PFSK-1 (cell line): Measurements from ENCODE around the gene NUPR1.

Experiments used
- FOXP2 ChIP-seq: optimal IDR thresholded peaks from 2 replicates; pipeline ENCODE3; 2011; ENCODE audit warnings: borderline replicate concordance, control low read depth, inconsistent platforms; ENCODE audit not compliant: insufficient read depth; ENCODE audit errors: extremely low read length, extremely low read depth
- POLR2AphosphoS5 ChIP-seq: IDR thresholded peaks from 2 replicates; pipeline ENCODE4 v1.6.1; 2012; ENCODE audit warnings: low read depth, mild to moderate bottlenecking, control low read depth, low read length, moderate library complexity
- REST ChIP-seq, 2 experiments: IDR thresholded peaks; 2 replicates each; pipeline versions ENCODE4 v1.6.1 to v1.8.0; 2011 to 2012; ENCODE audit warnings: low read depth in 2 of 2, low read length in 2 of 2, control low read depth in 1 of 2, inconsistent platforms in 1 of 2, mild to moderate bottlenecking in 1 of 2, moderate library complexity in 1 of 2; ENCODE audit not compliant: insufficient read depth in 1 of 2
- SIN3A ChIP-seq: IDR thresholded peaks from 2 replicates; pipeline ENCODE4 v1.6.1; 2012; ENCODE audit warnings: mild to moderate bottlenecking, low read length, moderate library complexity, borderline replicate concordance; ENCODE audit not compliant: insufficient read depth
- TAF1 ChIP-seq: IDR thresholded peaks from 2 replicates; pipeline ENCODE4 v1.6.1; 2012; ENCODE audit warnings: low read length, control low read depth, borderline replicate concordance; ENCODE audit not compliant: insufficient read depth

NUPR1 gene

GRCh38 chr16:28492511-28492910, 46.3 kb downstream of the NUPR1 start:
- TF ChIP-seq SIN3A (no peak), REST (IDR thresholded peaks at IDR 0.05; ENCODE audit: insufficient read depth in 1 of 2, low read depth in 2 of 2, low read length in 2 of 2) (no peak), POLR2AphosphoS5 (no peak), TAF1 (no peak), FOXP2 (no peak)

DNA sequence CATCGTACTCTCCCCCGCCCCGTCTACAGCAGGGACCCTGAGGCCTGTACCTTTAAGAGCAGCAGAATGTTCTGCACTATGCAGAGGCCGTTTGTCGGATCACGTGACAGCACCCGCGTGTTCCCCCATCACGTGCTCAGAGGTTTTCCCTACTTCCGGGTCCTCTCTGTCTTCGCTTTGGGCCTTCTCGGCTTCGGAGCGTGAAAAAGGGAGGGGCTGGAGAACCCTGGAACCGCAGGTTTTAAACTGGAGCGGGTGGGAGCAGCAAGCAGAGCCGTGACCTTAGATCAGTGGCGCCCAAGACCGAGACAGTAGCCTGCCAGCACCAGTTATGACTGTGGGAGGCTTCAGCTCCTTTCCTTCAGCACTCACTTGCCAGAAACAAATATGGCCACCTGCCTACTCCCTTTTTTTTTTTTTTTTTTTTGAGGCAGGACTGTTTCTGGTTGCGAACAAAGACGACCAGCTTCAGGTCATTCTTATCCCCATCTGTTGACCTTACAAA, 46.8 kb downstream of the NUPR1 start, which contains the start of gene CLN3:
Gene CLN3 (minus strand): TSS at position 105 of the 505 bp plus-strand sequence. CDS start 315 bp downstream, outside the sequence.
- TF ChIP-seq FOXP2 (no peak), REST (IDR thresholded peaks at IDR 0.05; ENCODE audit: insufficient read depth in 1 of 2, low read depth in 2 of 2, low read length in 2 of 2) (0 out of 4 replicates have a peak, but pooled peaks of 1 of the 2 experiments have one; percentile 27), TAF1 (peak; percentile 13; the same call in 1 of the 2 replicates), POLR2AphosphoS5 (0 out of 2 replicates have a peak, but pooled peaks have one; percentile 53), SIN3A (peak; percentile 75; the same call in 1 of the 2 replicates)

DNA sequence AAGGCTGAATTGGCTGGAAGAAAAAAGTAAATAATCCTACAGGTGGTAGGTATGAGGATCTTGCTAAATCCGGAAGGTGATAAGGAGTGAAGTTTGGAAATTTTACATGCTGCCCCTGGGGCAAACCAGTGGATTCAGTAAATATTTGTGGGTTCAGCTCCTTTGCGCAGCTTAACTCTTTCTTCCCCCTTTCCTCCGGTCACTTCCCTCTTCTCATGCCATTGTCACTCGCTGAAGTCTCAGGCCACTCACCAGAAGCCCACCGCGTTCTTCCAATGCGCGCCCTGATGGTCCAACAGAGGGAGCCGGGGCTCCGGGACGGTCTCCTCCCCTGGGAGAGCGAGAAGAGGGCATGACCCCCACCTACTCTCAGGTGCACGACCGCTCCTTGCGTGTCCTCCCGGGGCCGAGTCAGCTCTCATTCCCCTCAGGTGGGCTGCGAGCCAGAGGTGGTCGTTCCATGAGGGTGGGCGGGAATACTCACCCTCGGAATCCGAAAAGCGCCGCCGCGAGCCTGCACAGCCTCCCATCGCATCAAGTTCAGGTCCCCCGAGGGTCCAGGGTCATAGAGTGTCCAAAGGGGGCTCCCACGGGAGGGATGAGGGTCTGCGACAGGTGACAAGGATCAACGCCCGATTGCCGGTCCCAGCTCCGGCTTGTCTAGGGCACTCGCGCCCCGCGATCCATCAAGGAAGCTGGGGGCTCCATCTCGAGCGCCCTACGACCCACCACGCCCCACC, 47.4 kb downstream of the NUPR1 start:
- no peak for TF ChIP-seq FOXP2
- no peak for TF ChIP-seq TAF1
- no peak for TF ChIP-seq SIN3A
- no peak for TF ChIP-seq REST (IDR thresholded peaks at IDR 0.05; ENCODE audit: insufficient read depth in 1 of 2, low read depth in 2 of 2, low read length in 2 of 2)
- TF ChIP-seq POLR2AphosphoS5 = no peak

DNA sequence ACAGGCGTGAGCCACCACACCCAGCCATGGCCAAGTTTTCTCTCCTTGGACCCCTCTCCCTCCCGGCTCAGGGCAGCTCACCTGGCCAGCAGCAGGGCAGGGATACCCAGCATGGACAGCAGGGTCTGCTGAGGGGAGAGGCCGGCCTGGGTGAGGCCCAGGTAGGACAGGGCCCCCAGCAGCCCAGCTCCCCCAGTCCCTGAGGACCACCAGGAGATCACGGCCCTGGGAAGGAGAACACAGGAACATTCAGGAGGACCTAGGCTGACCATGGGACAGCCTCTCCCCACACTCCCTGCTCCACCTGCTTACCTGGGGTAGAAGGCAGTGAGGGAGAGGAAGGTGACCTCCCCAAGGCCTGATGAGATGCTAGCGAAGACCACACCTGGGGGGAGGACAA, 52.5 kb downstream of the NUPR1 start:
- TF ChIP-seq POLR2AphosphoS5 (no peak), SIN3A (no peak), FOXP2 (no peak), REST (IDR thresholded peaks at IDR 0.05; ENCODE audit: insufficient read depth in 1 of 2, low read depth in 2 of 2, low read length in 2 of 2) (no peak), TAF1 (no peak)
